Measurements from ENCODE around the gene RNU6-1.

Gene RNU6-1

DNA sequence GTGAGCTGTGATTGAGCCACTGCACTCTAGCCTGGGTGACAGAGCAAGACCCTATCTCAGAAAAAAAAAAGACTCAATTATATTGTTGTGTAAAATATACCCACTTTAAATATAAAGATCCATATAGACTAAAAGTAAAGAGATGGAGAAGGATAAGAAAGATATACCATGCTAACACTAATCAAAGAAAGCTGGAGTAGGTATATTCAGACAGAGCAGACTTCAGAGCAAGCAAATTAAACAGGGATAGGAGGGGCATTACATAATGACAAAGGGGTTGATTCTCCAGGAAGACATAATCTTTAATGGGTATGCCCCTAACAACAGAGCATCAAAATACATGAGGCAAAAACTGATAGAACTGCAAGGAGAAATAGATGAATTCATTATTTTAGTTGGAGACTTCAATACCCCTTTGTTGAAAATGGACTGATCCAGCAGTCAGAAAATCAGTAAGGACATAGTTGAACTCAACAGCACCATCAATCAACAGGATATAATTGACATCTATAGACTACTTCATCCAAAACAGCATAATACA is 31.1 kb upstream of the RNU6-1 start:
- Histone ChIP-seq H3K9me3 (ENCODE audit: low read length) (peaks cover 25% of the 10 kb centered on the region), H3K4me1 (ENCODE audit: insufficient read depth, low read length, severe bottlenecking) (no peaks in the 10 kb centered on the region), H3F3A (ENCODE audit: insufficient read depth, low read length) (no peaks in the 10 kb centered on the region), H3K79me2 (ENCODE audit: insufficient read depth, low read length) (no peaks in the 10 kb centered on the region), H3K9ac (ENCODE audit: low read length) (no peak overlapping the region), H4K20me1 (ENCODE audit: insufficient read depth, low read length) (no peaks in the 10 kb centered on the region), H3K36me3 (ENCODE audit: insufficient read depth, low read length) (no peaks in the 10 kb centered on the region; the same call in 1 of the 2 replicates), H3K4me2 (ENCODE audit: low read length) (no peak overlapping the region), H3K27me3 (ENCODE audit: insufficient read depth, low read length) (no peaks in the 10 kb centered on the region; the same call in 1 of the 2 replicates), H3K27ac (ENCODE audit: low read depth, low read length, poor library complexity, severe bottlenecking) (no peak overlapping the region), H3K9me2 (ENCODE audit: low read depth, low read length) (no peaks in the 10 kb centered on the region), H2AFZ (ENCODE audit: low read length) (no peak overlapping the region), H3K4me3 (ENCODE audit: low read depth, low read length, poor library complexity, severe bottlenecking) (no peak overlapping the region)
- no peak for TF ChIP-seq EZH2 (IDR thresholded peaks at IDR 0.05; ENCODE audit: borderline replicate concordance, low read length)
- TF ChIP-seq CTCF (IDR thresholded peaks at IDR 0.05; ENCODE audit: low read length): no peak

GRCh38 chr15:67869701-67870100 is 29.9 kb upstream of the RNU6-1 start:
- no peak for TF ChIP-seq EZH2 (IDR thresholded peaks at IDR 0.05; ENCODE audit: borderline replicate concordance, low read length)
- no peak for TF ChIP-seq CTCF (IDR thresholded peaks at IDR 0.05; ENCODE audit: low read length)
- Histone ChIP-seq H3K36me3 (ENCODE audit: insufficient read depth, low read length) (no peaks in the 10 kb centered on the region; the same call in 1 of the 2 replicates), H3K9me2 (ENCODE audit: low read depth, low read length) (no peaks in the 10 kb centered on the region), H3F3A (ENCODE audit: insufficient read depth, low read length) (no peaks in the 10 kb centered on the region), H3K79me2 (ENCODE audit: insufficient read depth, low read length) (no peaks in the 10 kb centered on the region), H3K4me1 (ENCODE audit: insufficient read depth, low read length, severe bottlenecking) (no peaks in the 10 kb centered on the region), H3K27me3 (ENCODE audit: insufficient read depth, low read length) (no peaks in the 10 kb centered on the region; the same call in 1 of the 2 replicates), H2AFZ (ENCODE audit: low read length) (no peak overlapping the region), H4K20me1 (ENCODE audit: insufficient read depth, low read length) (no peaks in the 10 kb centered on the region), H3K27ac (ENCODE audit: low read depth, low read length, poor library complexity, severe bottlenecking) (no peak overlapping the region), H3K9me3 (ENCODE audit: low read length) (peaks cover 25% of the 10 kb centered on the region), H3K9ac (ENCODE audit: low read length) (no peak overlapping the region), H3K4me2 (ENCODE audit: low read length) (no peak overlapping the region), H3K4me3 (ENCODE audit: low read depth, low read length, poor library complexity, severe bottlenecking) (no peak overlapping the region)

GRCh38 chr15:67865766-67866165 is 25.9 kb upstream of the RNU6-1 start:
- Histone ChIP-seq H3K9ac (ENCODE audit: low read length) (no peak overlapping the region), H3K4me3 (ENCODE audit: low read depth, low read length, poor library complexity, severe bottlenecking) (no peak overlapping the region), H3K9me3 (ENCODE audit: low read length) (peaks cover 14% of the 10 kb centered on the region), H3K79me2 (ENCODE audit: insufficient read depth, low read length) (no peaks in the 10 kb centered on the region), H3F3A (ENCODE audit: insufficient read depth, low read length) (no peaks in the 10 kb centered on the region), H3K4me2 (ENCODE audit: low read length) (no peak overlapping the region), H3K27ac (ENCODE audit: low read depth, low read length, poor library complexity, severe bottlenecking) (no peak overlapping the region), H3K4me1 (ENCODE audit: insufficient read depth, low read length, severe bottlenecking) (peaks cover 25% of the 10 kb centered on the region), H4K20me1 (ENCODE audit: insufficient read depth, low read length) (no peaks in the 10 kb centered on the region), H3K9me2 (ENCODE audit: low read depth, low read length) (no peaks in the 10 kb centered on the region), H3K27me3 (ENCODE audit: insufficient read depth, low read length) (no peaks in the 10 kb centered on the region; the same call in 1 of the 2 replicates), H2AFZ (ENCODE audit: low read length) (no peak overlapping the region), H3K36me3 (ENCODE audit: insufficient read depth, low read length) (no peaks in the 10 kb centered on the region; the same call in 1 of the 2 replicates)
- TF ChIP-seq EZH2 (IDR thresholded peaks at IDR 0.05; ENCODE audit: borderline replicate concordance, low read length) (no peak), CTCF (IDR thresholded peaks at IDR 0.05; ENCODE audit: low read length) (no peak)

Measured in OCI-LY1 (cell line).